IPS-NIHi7 (cell line): ENCODE results near the gene SERGEF.

Experiments
- DNase-seq: peaks from one replicate; pipeline ENCODE4 v3.0.0; 2012; ENCODE audit warnings: mixed read lengths; ENCODE audit errors: extremely low spot score

The SERGEF gene

GRCh38 chr11:17750801-17751165 is 262.1 kb downstream of the SERGEF start:
- no peak for DNase-seq

- no peak for DNase-seq
Measured at GRCh38 chr11:17750013-17750800, 262.6 kb downstream of the SERGEF start.

GRCh38 chr11:17748761-17749721 is 263.8 kb downstream of the SERGEF start:
- no peak for DNase-seq

DNA sequence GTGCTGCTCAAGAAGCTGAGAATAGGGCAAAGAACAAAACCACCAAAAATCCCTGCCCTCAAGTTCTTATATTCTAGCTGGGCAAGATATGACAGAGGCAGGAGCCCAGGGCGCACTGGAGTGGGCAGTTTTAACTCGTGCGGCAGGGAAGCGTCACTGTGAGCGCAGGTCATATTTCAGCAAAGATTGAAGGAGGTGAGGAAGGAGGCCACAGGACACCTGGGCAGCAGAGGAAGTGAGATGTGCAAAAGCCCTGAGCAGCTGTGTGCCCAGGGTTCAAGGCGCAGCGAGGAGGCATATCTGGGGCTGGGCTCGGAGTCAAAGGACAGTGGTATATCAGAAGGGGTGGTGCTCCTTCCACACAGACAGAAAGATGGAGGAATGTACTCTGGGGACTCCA is 264.8 kb downstream of the SERGEF start:
- no peak for DNase-seq

DNA sequence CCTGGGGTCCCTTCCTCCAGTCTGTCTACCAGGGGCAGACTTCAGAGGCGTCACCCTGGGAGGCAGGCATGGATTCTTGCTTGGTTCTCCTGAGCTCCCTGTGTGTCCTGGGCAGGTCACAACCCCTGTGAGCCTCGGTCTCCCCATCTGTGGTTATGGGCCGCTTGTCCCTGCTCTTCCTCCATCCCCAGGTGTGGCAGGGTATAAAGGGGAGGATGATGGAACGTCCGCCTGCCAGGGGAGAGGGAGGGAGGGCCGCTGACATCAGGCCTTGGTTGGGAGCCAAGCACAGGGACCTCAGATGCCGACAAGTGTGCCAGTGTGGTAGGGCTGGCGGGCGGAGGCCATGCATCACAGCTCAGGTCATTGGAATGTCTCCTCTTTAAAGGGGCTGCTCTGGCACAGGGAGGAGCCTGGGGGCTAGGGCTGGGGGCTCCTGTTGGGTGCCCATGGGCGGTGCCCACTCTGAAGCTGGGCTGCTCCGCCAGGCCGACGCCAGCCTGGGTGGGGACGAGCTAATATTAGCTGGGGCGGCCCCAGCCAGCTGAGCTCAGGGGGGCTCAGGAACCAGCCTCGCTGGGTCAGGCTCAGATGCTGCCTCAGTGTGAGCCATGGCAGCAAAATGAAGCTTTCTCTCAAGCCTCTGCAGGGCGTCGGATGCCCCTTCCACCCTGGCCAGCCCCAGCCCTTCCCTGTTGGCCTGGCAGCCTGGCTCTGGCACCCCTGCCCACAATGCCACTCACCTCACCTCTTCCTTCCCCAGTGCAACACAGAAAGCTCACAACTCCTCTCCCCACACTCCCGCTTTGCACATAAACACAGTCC is 265.5 kb downstream of the SERGEF start:
- no peak for DNase-seq

DNA sequence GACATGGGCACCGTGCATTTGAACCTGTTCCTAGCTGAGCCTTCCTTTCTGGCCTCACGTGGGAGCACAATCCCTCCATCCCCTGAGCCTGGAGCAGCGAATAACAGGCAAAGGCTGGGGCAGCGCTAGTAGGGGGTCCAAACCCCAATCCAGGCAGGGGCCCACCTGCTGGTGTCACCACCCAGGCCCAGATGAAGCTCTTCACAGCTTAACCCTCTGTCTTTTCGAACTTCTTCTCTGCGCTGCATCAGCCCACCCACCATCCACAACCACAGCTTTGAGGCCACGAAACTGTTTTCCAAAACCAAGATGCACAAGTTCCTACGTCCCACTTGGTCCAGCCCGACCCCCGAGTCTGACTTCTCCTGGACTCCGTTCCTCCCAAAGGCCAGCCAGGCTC is 266.8 kb downstream of the SERGEF start:
- no peak for DNase-seq

DNA sequence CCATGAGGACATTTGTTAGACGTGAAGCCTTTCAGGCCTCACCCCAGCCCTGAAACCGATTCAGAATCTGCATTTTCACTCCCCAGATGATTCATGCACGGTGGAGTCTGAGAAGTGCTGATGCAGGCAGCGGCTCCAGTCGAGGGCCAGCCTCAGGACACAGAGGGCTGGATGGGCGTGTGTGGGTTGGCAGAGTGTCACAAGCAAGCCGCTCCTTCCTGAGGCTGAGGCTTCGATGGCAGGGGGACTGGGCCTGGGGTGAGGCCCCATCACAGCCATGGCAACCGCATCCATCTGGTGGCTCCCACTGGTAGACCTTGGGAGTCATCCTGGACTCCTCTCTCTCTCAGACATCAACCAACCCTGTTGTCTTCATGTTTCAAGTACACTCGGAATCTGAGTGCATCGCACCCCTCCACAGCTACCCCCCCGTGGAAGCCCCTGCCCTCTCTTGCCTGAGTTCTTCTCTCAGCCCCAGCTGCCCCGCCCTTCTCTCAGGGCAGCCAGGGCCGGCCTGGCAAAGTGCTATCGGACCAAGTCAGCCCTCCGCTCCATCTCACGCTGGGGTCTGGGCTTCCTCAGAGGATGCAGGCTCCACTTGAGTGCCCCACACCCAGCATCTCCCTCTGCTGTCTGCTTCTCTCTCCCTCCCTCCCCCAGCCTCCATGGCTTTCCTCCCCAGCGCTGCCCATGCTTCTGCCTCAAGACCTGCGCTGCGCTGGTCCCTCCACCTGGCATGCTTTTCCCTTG is 267.6 kb downstream of the SERGEF start:
- DNase-seq, result no peak

DNA sequence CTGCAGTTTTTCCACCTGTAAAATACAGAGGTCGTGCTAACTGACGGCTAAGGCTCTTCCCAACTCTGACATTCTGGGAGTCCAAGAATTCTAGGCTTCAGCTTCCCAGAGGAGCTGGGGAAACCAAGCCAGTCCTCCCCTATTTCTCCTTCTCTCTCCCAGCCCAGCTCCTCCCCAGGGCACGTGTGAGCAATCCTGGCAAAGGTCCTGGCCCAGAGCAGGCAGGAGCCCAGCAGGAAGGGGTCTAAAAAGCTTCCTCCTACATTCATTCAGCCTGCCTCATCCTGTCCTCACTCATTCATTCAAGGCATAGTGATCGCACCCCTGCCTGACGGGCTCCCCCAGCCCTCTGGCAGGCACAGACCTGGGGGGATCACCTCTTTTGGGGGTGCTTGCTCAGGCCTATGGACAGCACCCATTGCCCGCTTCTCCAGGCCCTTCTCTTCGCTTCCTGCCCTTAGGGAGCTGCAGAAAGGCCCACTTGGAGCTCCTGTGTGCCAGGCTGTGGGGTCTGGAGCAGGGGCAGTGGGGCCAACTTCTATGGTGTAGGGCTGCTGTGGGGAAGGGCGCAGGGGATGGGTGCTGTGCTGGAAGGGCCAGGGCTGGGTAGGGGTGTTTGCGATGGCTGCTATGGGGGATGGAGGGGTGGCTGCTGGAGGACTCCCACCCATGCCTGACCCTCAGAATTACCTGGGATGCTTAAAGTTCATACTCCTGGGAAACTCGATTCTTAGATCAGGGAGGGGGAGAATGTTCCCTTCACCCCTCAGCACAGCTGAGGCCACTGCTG is 268.5 kb downstream of the SERGEF start:
- no peak for DNase-seq

DNA sequence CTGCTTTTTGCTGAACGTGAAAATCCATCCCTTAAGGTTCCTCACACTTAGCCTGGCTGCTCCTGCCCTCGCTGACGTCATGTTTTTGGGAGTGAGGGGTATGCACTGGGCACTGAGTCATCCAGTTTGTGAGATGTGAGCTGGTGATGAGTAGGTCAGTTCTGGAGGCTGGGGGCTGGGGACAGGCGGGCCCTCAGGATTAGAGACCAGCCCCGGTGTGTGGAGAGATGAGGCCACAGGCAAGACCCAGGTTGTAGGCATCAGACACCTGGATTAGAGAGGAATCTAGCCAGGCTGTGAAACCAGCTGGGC is 269.1 kb downstream of the SERGEF start:
- DNase-seq, result no peak

DNA sequence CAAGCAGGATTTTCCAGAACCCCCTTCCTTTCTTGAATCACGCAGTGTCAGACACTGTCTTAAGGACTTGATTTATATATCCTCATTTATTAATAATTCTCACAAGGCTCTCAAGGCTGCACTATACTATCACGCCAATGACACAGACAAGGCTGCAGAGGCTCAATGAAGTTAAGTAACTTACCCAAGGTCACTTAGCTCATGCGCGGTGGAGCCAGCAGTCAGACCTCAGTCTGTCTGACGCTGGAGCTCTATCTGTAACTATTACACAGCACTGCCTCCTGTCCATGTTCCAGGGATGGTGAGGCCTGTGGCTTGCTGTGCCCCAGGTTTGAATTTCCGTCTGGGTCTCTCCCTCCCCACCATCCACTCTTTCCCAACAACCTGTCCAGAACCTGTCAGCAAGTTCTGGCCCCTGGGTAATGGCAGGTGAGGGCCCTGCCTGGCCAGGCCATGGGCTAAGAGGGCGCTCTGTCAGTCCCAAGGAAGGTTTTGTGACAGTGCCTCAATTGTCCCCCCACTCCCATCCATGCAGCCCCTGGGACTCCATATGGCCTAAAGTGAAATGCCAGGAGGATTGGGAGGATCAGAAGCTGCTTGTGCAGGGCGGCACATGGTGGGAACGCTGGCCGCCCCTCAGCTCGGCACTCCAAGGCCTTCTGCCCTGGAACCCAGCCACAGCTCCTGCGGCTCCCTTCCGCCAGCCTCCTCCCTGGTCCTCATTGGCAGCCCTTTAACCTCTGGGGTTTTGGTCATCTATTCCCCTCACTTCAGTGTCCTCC is 269.6 kb downstream of the SERGEF start:
- DNase-seq, result no peak

DNA sequence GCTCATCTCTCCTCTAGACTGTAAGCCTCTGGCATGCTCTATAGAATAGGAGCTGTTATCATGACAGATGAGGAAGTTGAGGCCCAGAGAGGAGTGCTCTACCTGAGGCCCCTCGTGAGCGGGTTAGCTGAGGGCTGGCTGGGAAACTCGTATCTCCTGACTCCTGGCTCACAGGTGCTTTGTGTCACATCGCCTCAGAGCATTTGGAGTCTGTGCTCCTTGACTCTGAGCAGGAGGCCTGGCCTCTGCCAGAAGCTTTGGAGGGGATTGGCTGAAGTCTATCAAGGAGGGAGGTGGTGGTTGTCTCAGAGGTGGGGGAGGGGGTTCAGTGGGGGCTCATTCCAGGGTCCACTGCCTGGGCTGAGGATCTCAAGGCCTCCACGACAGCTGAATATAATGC is 270.8 kb downstream of the SERGEF start:
- no peak for DNase-seq

DNA sequence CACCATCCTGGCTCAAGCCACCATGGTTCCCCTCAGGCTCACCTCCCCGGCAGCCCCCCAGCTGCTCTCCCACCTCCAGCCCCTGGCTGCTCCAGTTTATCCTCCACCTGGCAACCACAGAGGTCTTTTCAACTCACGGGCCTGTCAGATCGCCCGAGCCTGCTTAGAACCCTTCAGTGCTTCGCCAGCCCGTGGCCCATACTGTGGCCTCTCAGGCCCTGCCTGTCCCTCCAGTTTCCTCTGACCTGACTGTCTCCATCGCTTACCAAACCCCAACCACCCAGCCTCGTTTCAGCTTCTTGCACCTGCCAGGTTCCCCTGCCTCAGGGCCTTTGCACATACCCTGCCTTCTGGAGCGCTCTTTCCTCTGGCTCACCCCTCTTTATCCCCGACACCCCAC is 271.4 kb downstream of the SERGEF start:
- DNase-seq, result no peak

- no peak for DNase-seq
Measured at GRCh38 chr11:17740649-17741235, 272.1 kb downstream of the SERGEF start.

DNA sequence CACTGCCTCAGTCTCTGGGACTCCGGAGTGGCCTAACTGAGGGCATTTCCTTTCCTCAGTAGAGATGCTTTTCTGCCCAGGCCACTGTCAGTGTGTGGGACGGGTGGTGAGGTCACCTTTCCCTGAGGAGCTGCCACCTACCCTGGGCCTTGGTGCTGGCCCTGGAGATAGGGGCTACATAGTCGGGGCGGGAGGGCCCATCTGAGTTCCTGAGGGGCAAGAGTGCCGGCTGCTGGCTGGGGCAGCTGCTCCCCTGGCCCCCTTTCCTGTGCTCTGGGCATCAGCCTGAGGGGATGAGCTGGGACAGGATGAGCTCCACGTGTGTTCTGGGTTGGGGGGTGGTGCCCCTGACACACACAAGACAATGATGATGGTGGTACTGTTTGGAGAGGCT is 272.9 kb downstream of the SERGEF start:
- DNase-seq, result no peak

GRCh38 chr11:17738151-17738973 is 274.5 kb downstream of the SERGEF start:
- DNase-seq, result no peak
